Mesothelial cell of epicardium (in vitro differentiated cells): Measurements from ENCODE around the gene NEU4. TPM values are rescaled to one million over a fixed set of nuclear protein-coding genes. Genes with fewer than 3 reads are reported as not detected.
"Not testable (repeated sequence)": the region's sequence is repeated elsewhere in the genome, so short reads cannot be mapped to it uniquely, and the experiment has no call there.

Experiments
- DNase-seq, 2 experiments: peaks; one replicate each; pipeline ENCODE4 v3.0.0; 2021; ENCODE audit warnings: low spot score in 2 of 2; ENCODE audit not compliant: unreplicated experiment in 2 of 2
- H3K27ac Mint-ChIP-seq: 2 replicates; pipeline ENCODE4 v1.8.0; 2021; ENCODE audit warnings: mixed read lengths
- H3K27me3 Mint-ChIP-seq: 2 replicates; pipeline ENCODE4 v1.8.0; 2021; ENCODE audit warnings: low read depth, mixed read lengths
- H3K36me3 Mint-ChIP-seq: 2 replicates; pipeline ENCODE4 v1.8.0; 2021; ENCODE audit warnings: mixed read lengths
- H3K4me1 Mint-ChIP-seq: 2 replicates; pipeline ENCODE4 v1.8.0; 2021; ENCODE audit warnings: mixed read lengths
- H3K4me3 Mint-ChIP-seq: 2 replicates; pipeline ENCODE4 v1.8.0; 2021; ENCODE audit warnings: mild to moderate bottlenecking, moderate library complexity, mixed read lengths
- H3K9me3 Mint-ChIP-seq: 2 replicates; pipeline ENCODE4 v1.8.0; 2021; ENCODE audit warnings: mixed read lengths
- CTCF ChIP-seq: fragments of 200-600 bp; sonication (generic); IDR thresholded peaks from one replicate; pipeline ENCODE4 v1.5.0; 2021; ENCODE audit warnings: antibody characterized with exemption; ENCODE audit not compliant: unreplicated experiment
- total RNA-seq: library from RNA; stranded (reverse); gene quantifications from 3 replicates; pipeline ENCODE4 v1.2.1, GENCODE V29; 2021

Gene NEU4
- total RNA-seq, 1 donor from 2014 or later: 0.87 TPM

GRCh38 chr2:241777170-241777685 lies 31.8 kb upstream of the NEU4 start:
- no peak for TF ChIP-seq CTCF
- Mint-ChIP-seq H3K27me3 (no peaks in the 10 kb centered on the region), H3K9me3 (peaks cover 10% of the 10 kb centered on the region), H3K27ac (no peak overlapping the region), H3K4me1 (peaks cover 13% of the 10 kb centered on the region), H3K4me3 (no peak overlapping the region), H3K36me3 (peaks cover 1% of the 10 kb centered on the region)
- no peak for DNase-seq

GRCh38 chr2:241777686-241778627 lies 31.0 kb upstream of the NEU4 start:
- H3K27me3 Mint-ChIP-seq: no peaks in the 10 kb centered on the region
- H3K4me3 Mint-ChIP-seq: no peak overlapping the region
- peaks cover 8% of the 10 kb centered on the region for H3K4me1 Mint-ChIP-seq
- no peak for TF ChIP-seq CTCF
- peaks cover 10% of the 10 kb centered on the region for H3K9me3 Mint-ChIP-seq
- peak in 1 of 2 experiments; percentile 33 for DNase-seq
- H3K27ac Mint-ChIP-seq: no peak overlapping the region
- peaks cover 1% of the 10 kb centered on the region for H3K36me3 Mint-ChIP-seq

GRCh38 chr2:241780939-241781569 lies 27.9 kb upstream of the NEU4 start:
- peaks cover 1% of the 10 kb centered on the region for H3K36me3 Mint-ChIP-seq
- H3K27me3 Mint-ChIP-seq: no peaks in the 10 kb centered on the region
- H3K9me3 Mint-ChIP-seq: peaks cover 18% of the 10 kb centered on the region
- H3K4me3 Mint-ChIP-seq: no peak overlapping the region
- H3K27ac Mint-ChIP-seq: no peak overlapping the region
- no peak for TF ChIP-seq CTCF
- no peaks in the 10 kb centered on the region for H3K4me1 Mint-ChIP-seq
- DNase-seq: no peak

GRCh38 chr2:241782053-241782452 lies 26.9 kb upstream of the NEU4 start:
- not testable (repeated sequence) for DNase-seq, H3K4me3 Mint-ChIP-seq, H3K4me1 Mint-ChIP-seq, H3K27me3 Mint-ChIP-seq, H3K27ac Mint-ChIP-seq, H3K36me3 Mint-ChIP-seq
- peaks cover 21% of the 10 kb centered on the region for H3K9me3 Mint-ChIP-seq

- Mint-ChIP-seq H3K27ac (no peak overlapping the region), H3K27me3 (no peaks in the 10 kb centered on the region), H3K9me3 (peaks cover 47% of the 10 kb centered on the region), H3K4me3 (no peak overlapping the region), H3K36me3 (no peaks in the 10 kb centered on the region), H3K4me1 (no peaks in the 10 kb centered on the region)
- no peak for TF ChIP-seq CTCF
- no peak for DNase-seq
Observed at GRCh38 chr2:241788135-241788534, 20.9 kb upstream of the NEU4 start.

GRCh38 chr2:241788572-241788971 lies 20.4 kb upstream of the NEU4 start:
- no peak overlapping the region for H3K4me3 Mint-ChIP-seq
- TF ChIP-seq CTCF: no peak
- H3K27ac Mint-ChIP-seq: no peak overlapping the region
- no peaks in the 10 kb centered on the region for H3K4me1 Mint-ChIP-seq
- H3K9me3 Mint-ChIP-seq: peaks cover 49% of the 10 kb centered on the region
- no peak for DNase-seq
- no peaks in the 10 kb centered on the region for H3K36me3 Mint-ChIP-seq
- H3K27me3 Mint-ChIP-seq: no peaks in the 10 kb centered on the region

- H3K4me3 Mint-ChIP-seq, DNase-seq, H3K36me3 Mint-ChIP-seq, H3K27me3 Mint-ChIP-seq, H3K4me1 Mint-ChIP-seq, H3K27ac Mint-ChIP-seq: not testable (repeated sequence)
- peaks cover 42% of the 10 kb centered on the region for H3K9me3 Mint-ChIP-seq
Observed at GRCh38 chr2:241791385-241791784, 17.6 kb upstream of the NEU4 start.
